Renal cortical epithelial cell (primary cell): ENCODE data around the gene GMIP. TPM values are rescaled to one million over a fixed set of nuclear protein-coding genes. Genes with fewer than 3 reads are reported as not detected.
A peak's percentile ranks its signal among the peaks of the same experiment; 100 is the strongest.
"Not testable (repeated sequence)": the region's sequence is repeated elsewhere in the genome, so short reads cannot be mapped to it uniquely, and the experiment has no call there.

Experiments
- DNase-seq: peaks from one replicate; pipeline ENCODE4 v3.0.0-alpha.2; 2011; ENCODE audit warnings: low read depth
- total RNA-seq: library from RNA; depleted of rRNA; stranded (reverse); fragments of >200 nt; gene quantifications from 2 replicates; pipeline ENCODE4 v1.2.3, GENCODE V29; 2014

GMIP gene
- total RNA-seq, 1 donor from 2014 or later = 18.7 TPM

DNA sequence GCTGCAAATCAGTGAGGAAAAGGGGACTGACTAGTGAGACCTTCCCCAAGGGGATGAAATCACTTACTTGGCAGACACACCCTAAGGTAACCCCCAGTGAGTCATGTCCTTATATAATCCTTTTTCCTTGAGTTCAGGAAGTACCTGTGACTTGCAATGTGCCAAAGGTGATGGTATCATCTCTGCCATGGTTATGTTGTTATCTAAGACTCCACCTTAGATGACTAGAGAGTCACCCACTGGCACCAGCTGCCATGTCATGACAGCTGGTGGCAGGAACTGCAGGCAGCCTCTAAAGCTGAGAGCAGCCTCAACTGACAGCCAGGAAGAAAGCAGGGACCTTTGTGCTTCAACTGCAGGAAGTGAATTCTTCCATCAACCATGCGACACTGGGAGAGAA lies 37.4 kb downstream of the GMIP start:
- DNase-seq = peak; percentile 83

DNA sequence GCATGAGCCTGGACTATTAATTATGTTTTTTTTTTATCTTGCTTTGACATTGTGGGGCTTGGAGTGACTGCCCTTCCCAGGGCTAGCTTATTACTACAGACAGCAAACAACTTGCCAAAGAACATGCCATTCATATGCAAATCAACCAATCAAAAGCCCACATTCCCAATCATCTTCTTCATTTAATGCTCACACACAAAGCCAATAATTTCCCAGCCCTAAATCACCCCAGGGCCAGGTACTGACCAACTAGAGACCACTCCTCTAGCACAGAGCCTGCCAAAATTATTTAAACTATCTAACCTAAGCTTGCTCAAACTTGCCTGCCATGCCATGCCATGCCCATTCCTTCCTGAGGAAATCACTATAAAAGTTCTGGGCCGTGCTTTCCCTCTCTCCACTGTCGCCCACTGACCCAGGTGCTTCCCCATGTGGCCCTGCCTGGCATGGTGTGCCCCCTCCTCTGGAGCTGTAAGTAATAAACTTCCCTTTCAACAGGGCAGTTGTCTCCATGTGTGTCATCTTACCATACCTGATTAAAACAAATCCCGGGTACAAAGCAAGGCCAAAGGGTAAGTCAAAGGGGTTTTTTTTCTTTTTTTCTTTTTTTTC lies 40.6 kb downstream of the GMIP start:
- DNase-seq = no peak

GRCh38 chr19:19602136-19602712 lies 41.2 kb downstream of the GMIP start:
- DNase-seq = no peak

GRCh38 chr19:19600793-19601330 lies 42.6 kb downstream of the GMIP start:
- DNase-seq = no peak

GRCh38 chr19:19598728-19599451 lies 44.6 kb downstream of the GMIP start:
- not testable (repeated sequence) for DNase-seq

DNA sequence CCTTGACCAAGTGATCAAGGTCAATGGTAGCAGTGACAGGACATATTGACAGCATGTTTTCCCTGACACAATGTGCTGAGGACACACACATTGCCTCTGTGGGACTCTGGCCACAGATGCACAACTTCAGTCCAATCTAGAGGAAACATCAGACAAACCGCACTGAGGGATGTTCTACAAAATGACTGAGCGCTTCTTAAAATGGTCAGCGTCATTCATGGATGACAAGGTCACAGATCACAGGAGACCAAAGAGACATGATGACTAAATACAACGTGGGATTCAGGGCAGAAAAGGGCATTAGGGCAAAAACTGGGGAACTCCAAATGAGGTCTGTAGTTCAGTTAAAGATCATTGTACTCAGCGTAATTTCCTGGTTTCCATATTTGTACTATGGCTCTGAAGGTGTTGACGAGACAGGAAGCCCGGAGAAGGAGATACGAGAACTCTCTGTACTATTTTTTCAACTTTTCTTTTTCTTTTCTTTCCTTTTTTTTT lies 45.6 kb downstream of the GMIP start:
- no peak for DNase-seq

- DNase-seq = no peak
Observed at GRCh38 chr19:19595171-19595701, 48.2 kb downstream of the GMIP start.

GRCh38 chr19:19594381-19594780 lies 49.1 kb downstream of the GMIP start:
- DNase-seq = no peak

- no peak for DNase-seq
Observed at GRCh38 chr19:19592690-19593089, 50.8 kb downstream of the GMIP start.

DNA sequence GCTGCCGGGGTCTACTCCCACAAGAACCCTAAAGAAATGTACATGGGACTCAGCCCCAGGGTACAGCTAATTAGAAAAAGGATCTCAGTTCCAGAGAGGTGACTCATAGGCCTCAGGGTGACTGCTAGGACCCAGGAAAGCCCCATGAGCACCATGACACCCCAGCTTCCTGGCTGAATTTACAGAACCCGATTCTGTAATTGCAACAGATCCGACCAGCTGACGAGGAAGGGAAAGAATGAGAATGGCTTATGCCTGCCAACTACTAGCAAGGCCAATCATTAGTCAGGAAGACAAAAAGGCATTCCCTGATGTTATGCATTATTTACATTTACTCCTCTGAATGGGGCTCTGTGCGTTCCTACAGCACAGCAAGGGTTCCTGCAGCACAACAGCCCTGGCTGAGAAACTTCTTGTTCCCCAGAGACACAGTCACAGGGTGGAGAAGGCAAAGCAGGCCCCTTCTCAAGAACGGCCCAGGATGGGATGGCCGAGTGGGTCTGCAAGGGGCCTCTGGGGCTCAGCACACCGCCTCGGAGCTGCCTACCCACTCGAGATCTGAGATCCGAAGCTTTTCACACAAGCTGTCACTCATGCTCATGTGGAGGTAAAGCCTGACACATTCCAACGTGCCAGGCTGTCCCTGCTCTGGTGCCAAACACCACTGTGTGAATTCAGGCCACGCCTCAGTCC lies 52.2 kb downstream of the GMIP start:
- peak; percentile 96 for DNase-seq

- DNase-seq = no peak
Observed at GRCh38 chr19:19588546-19588945, 54.9 kb downstream of the GMIP start.

DNA sequence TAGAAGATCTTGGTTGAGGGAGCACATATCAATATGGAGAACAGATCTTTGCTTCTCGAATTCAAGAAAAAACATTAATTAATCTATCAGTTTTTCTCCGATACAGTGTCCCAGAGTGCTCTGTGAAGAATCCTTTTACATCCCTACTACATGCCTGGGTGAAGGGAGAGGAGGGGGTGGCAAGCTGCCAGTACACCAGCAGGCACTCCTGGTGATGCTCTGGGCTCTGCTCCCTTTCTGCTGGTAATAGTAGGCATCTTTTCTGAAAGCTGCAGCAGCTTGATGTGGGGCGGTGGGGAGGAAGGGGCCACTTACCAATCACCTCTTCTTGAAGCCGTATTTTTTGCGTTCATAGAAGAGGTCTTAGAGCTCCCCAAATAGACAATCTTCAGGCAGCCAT lies 55.7 kb downstream of the GMIP start:
- DNase-seq = no peak

GRCh38 chr19:19584356-19584755 lies 59.1 kb downstream of the GMIP start:
- no peak for DNase-seq

DNA sequence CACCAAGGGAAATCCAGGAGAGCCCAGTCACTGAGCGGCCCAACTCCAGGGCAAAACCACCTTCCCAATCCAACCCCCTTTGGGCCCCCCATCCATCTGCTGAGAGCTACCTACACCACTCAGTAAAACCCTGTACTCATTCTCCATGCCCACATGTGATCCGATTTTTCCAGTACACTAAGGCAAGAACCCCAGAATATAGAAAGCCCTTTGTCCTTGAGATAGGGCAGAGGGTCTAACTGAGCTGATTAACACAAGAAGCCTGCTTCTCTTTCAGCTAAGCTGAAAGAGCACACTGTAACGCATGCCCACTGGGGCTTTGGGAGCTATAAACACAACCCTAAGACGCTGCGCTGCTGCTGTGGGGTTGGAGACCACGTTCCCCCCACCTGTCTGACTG lies 61.0 kb downstream of the GMIP start:
- no peak for DNase-seq

DNA sequence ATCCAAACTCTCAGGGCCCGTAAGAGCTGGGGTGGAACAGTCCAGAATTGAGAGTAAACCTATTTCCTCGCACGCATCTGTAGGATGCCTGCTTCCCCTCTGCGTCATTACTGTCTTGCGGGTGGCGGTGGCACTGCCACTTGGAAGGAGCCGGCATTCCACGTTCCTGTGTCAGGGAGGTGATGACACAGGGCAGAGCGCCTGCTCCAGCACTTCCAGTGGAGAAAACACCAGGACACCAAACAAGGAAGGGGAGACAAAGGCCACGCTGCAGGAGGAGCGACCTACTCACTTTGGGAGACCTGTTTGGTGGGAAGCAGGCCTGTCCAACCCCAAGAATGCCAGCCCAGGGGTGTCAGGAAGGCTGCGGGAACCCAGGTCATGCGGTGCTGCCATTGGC lies 62.1 kb downstream of the GMIP start:
- DNase-seq = no peak

DNA sequence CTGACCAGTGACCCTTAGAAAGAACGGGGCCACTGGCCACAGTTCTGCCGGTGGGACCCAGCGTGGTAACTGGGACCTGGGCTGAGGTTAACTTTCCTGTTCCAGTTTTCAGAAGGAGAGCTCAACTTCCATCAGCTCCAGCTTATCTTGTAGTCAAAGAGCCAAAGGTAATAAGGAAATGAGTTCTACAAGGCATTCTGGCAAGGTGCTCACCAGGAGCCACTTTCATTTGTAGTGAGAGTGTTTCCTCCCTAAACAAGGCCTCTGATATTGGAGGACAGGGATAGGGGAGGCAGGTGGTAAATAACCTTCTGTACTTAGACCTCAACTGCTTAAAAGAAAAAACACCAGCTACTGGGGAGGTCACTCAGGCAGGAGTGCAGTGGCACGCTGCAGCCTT lies 63.0 kb downstream of the GMIP start:
- no peak for DNase-seq

GRCh38 chr19:19579533-19580361 lies 63.7 kb downstream of the GMIP start:
- no peak for DNase-seq
